GM19452 (cell line): Measurements from ENCODE around the gene CCS.
"Not testable (repeated sequence)": the region's sequence is repeated elsewhere in the genome, so short reads cannot be mapped to it uniquely, and the experiment has no call there.

ENCODE experiments used
- ATAC-seq: cut with Tn5 transposase; IDR thresholded peaks from one replicate; pipeline ENCODE4 v1.9.1; 2021; ENCODE audit not compliant: unreplicated experiment

The CCS gene

GRCh38 chr11:66589996-66590675 is 2.8 kb upstream of the CCS start:
- no peak for ATAC-seq

GRCh38 chr11:66591175-66591574 is 1.8 kb upstream of the CCS start:
- no peak for ATAC-seq

DNA sequence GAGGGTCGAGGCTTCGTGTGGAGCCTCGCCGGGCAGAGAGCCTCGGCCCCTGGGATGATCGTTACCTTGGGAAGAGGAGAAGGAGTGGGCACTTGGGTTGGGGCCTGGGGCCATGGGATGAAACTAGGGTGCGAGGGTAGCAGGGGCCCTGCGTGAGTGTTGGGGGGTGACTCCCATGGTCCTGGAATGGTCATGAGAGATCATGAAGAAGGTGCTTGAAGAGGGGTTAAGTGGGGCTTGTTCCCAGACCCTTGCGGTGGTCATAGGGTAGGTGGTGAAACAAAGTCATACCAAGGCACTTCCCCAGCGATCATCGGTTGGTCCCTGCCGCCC is 284 bp downstream of the CCS start:
- no peak for ATAC-seq

DNA sequence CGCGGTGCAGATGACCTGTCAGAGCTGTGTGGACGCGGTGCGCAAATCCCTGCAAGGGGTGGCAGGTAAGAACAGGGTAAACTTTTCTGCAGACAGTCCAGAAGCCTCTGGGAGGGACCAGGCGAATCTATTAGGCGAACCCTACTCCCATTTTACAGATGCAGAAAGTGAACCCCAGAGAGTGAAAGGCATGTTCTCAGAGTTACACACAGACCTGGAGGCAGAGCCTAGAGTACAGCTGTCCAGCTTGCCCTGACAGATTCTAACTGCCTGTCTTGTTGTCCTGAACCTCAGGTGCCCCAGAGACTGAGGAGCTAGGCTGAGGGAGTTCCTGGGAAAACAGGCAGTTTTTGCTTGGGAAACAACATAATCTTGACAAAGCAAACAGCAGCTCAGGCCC is 665 bp downstream of the CCS start:
- ATAC-seq, result no peak

DNA sequence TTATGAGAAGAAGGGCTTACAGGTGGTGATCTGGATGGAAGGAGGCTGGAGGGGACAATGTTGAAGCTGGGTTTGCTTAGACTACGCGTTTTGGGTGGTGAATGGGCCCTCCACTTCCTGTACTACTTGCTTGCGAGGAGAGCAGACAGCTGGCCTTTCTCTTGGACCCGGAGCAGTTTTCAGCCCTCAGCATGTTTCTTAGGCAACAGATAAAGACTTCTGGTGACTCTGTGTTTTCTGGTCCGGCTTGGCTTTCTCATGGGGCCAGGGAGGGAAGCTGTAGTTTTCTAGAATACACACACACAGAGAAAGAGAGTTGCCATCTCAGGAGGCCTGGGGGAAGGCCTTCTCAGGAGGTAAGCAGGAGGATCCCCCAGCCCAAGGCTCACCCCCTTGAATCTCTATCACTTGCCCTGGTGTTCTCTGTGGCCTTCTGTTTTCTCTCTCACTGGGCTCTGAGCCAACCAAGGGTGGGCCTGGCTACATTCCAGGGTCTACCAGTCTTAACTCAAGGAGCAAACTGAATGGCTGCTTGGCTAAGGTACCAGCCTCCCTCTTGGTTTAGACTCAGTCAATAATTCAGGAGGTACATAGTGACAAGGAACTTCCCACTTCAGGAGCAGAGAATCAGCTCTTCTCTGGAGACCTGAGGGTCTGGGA is 2.4 kb downstream of the CCS start:
- ATAC-seq, result no peak

DNA sequence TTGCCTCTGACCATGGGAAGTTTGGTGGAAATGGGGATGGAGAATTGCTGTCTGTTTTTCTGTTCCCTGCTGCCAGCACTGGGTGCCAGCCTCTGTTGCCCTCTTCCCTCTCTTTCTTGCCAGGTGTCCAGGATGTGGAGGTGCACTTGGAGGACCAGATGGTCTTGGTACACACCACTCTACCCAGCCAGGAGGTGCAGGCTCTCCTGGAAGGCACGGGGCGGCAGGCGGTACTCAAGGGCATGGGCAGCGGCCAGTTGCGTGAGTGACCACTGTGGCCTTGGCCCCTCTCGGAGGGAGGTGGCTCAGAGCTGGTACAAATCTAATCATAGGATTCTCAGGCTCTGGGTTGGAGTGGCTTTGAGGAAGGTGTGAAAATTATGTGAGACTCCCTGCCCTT is 6.0 kb downstream of the CCS start:
- ATAC-seq, result no peak

GRCh38 chr11:66600219-66600618 is 7.2 kb downstream of the CCS start:
- ATAC-seq, result no peak

- no peak for ATAC-seq
These were observed 7.7 kb downstream of the CCS start for GRCh38 chr11:66600631-66601233.

GRCh38 chr11:66603072-66603471 is 10.1 kb downstream of the CCS start:
- ATAC-seq, result no peak

GRCh38 chr11:66604155-66604554 is 11.2 kb downstream of the CCS start:
- no peak for ATAC-seq

- ATAC-seq, result not testable (repeated sequence)
These were observed 13.6 kb downstream of the CCS start for GRCh38 chr11:66606608-66607007.

GRCh38 chr11:66607126-66607834 is 14.3 kb downstream of the CCS start:
- no peak for ATAC-seq

DNA sequence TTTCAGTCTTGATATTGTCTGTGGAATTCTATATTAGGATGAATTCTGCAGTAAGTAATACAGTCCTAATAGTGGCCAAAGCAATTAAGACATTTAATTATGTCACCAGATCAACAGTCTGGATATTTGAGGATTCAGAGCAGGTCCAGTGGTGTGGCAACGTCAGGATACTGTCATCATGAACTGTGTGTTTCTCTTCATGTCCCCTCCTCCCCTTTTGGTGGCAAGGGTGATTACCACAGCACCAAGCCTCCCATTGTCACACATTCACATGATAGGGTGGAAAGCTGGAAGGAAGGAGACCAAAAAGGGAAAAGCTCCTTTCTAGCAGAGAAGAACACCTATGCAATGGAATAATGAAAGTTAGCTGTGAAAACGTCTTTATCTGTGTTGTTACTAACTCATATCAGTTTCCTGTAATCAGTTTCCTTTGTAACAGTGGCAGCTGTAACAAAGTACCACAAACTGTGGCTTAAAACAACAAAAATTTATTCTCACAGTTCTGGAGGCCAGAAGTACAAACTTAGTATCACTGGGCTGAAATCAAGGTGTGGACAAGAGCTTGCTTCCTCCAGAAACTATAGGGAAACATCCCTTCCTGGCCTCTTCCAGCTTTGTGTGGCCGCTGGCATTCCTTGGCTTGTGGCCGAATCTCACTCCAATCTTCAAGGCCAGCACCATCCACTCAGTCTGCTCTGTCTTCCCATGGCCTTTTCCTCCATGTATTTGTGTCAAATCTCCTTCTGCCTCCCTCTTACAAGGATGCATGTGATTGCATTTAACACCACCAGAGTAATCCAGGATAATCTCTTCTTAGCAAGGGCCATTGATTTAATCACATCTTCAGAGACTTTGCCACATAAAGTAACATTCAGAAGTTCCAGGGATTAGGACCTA is 17.0 kb downstream of the CCS start:
- no peak for ATAC-seq

GRCh38 chr11:66612458-66612857 is 19.5 kb downstream of the CCS start:
- no peak for ATAC-seq

DNA sequence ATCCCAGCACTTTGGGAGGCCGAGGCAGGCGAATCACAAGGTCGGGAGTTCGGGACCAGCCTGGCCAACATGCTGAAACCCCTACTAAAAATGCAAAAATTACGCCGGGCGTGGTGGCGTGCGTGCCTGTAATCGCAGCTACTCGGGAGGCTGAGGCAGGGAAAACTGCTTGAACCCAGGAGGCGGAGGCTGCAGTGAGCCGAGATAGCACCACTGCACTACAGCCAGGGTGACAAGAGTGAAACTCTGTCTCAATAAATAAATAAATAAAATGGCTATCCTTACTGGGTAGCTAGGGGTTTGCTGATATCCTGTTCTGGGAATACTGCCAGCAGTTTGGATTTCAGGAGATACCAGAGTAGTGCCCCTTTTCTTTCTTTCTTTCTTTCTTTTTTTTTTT is 21.1 kb downstream of the CCS start:
- ATAC-seq, result no peak

DNA sequence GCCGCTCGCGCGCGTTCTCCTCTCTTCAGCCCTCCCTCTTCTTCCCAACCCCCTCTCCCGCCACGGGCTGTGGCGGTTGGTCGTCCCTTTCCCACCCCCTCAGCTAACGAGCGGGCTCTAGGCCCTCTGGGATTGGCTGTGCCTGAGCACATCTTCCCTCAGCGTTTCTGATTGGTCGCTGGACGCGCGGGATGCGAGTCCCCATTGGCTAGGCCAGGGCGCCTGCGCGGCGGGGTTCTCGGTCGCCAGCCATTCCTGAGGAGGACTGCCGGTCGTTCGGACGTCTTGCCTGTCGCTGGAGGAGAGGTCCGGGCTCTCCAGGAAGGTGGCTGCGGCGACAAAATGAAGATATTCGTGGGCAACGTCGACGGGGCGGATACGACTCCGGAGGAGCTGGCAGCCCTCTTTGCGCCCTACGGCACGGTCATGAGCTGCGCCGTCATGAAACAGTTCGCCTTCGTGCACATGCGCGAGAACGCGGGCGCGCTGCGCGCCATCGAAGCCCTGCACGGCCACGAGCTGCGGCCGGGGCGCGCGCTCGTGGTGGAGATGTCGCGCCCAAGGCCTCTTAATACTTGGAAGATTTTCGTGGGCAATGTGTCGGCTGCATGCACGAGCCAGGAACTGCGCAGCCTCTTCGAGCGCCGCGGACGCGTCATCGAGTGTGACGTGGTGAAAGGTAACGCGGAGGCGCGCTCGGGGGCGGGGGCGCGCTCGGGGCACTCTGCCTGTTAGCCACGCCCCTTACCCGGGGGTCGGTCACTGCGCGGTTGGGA is 23.6 kb downstream of the CCS start, which contains the start of gene RBM14:
Gene RBM14, plus strand, starts transcription at position 252 of the 776 bp plus-strand sequence. Its CDS starts 91 bp downstream, at position 343.
- peak; percentile 78 for ATAC-seq

GRCh38 chr11:66617155-66617834 is 24.3 kb downstream of the CCS start:
- no peak for ATAC-seq

DNA sequence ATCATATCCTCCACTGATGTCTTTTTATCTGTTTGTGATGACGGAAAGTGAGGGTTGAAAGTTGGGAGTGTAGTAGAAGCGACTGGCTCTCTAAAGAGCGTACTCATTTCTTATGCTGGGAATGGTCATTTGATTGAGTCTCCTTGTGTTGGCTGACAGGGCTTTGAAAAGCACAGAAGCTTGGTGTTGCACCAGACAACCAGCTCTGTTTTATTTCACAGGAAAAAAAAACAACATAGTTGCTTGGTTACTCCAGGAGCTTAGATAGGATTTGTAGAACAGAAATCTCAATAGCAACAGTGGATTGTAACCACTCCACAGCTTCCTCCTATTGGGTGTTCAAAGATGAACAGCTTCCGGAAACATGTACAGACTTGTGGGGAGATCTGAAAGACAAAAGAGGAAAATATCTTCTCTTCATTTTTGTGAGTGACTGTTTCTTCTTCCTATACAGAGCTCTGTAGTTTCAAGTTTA is 26.1 kb downstream of the CCS start:
- no peak for ATAC-seq

DNA sequence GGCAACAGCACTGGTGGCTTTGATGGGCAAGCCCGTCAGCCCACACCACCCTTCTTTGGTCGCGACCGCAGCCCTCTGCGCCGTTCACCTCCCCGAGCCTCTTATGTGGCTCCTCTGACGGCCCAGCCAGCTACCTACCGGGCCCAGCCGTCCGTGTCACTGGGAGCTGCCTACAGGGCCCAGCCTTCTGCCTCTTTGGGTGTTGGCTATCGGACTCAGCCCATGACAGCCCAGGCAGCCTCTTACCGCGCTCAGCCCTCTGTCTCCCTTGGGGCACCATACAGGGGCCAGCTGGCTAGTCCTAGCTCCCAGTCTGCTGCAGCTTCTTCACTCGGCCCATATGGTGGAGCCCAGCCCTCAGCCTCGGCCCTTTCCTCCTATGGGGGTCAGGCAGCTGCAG is 31.5 kb downstream of the CCS start:
- ATAC-seq, result no peak
